Calu3 (cell line): Measurements from ENCODE around the gene KRTAP10-1. TPM values are rescaled to one million over a fixed set of nuclear protein-coding genes. Genes with fewer than 3 reads are reported as not detected.

ENCODE experiments used
- BruUV-seq: library from RNA; stranded (reverse); fragments of 400-500 nt; replicated peaks from 2 replicates; lab custom pipeline; 2021; lab: Mats Ljungman, UMichigan
- CTCF ChIA-PET: fragments of 300-600 bp; sonication (Branson Sonifier 250); formaldehyde crosslinking; loops from one replicate; lab custom pipeline; 2022; ENCODE audit warnings: antibody characterized with exemption; lab: Charles Lee
- DNase-seq: peaks from one replicate; pipeline ENCODE4 v3.0.0; 2022
- H3K27ac Mint-ChIP-seq: one replicate; pipeline ENCODE4 v1.8.0; 2022; ENCODE audit warnings: mixed read lengths; ENCODE audit not compliant: unreplicated experiment
- H3K27me3 Mint-ChIP-seq: one replicate; pipeline ENCODE4 v1.8.0; 2022; ENCODE audit warnings: mixed read lengths; ENCODE audit not compliant: unreplicated experiment
- H3K36me3 Mint-ChIP-seq: one replicate; pipeline ENCODE4 v1.8.0; 2022; ENCODE audit warnings: mild to moderate bottlenecking, moderate library complexity, mixed read lengths; ENCODE audit not compliant: insufficient read depth, unreplicated experiment
- H3K4me1 Mint-ChIP-seq: one replicate; pipeline ENCODE4 v1.8.0; 2022; ENCODE audit warnings: mild to moderate bottlenecking, low read depth, mixed read lengths; ENCODE audit not compliant: unreplicated experiment
- H3K4me3 Mint-ChIP-seq: one replicate; pipeline ENCODE4 v1.8.0; 2022; ENCODE audit warnings: mild to moderate bottlenecking, low read depth, moderate library complexity, mixed read lengths; ENCODE audit not compliant: unreplicated experiment
- H3K9me3 Mint-ChIP-seq: one replicate; pipeline ENCODE4 v1.8.0; 2022; ENCODE audit warnings: low read depth, mixed read lengths; ENCODE audit not compliant: unreplicated experiment
- CTCF ChIP-seq: fragments of 200-600 bp; IDR thresholded peaks from one replicate; pipeline ENCODE4 v1.8.0; 2022; ENCODE audit warnings: antibody characterized with exemption; ENCODE audit not compliant: unreplicated experiment
- intact Hi-C: fragments of 100-400 bp; cut with micrococcal nuclease; formaldehyde crosslinking; loops from one replicate; pipeline ENCODE4 v1.10.0; 2022; ENCODE audit not compliant: unreplicated experiment
- total RNA-seq: library from RNA; stranded (reverse); gene quantifications from 2 replicates; pipeline ENCODE4 v1.2.3, GENCODE V29; 2022

The KRTAP10-1 gene
- total RNA-seq, 1 experiment from 2014 or later = not detected

GRCh38 chr21:44533891-44534627 is 5.9 kb downstream of the KRTAP10-1 start:
- H3K36me3 Mint-ChIP-seq = no peaks in the 10 kb centered on the region

GRCh38 chr21:44533121-44533890 is 6.7 kb downstream of the KRTAP10-1 start:
- CTCF ChIA-PET = no interaction called here
- intact Hi-C loops = no loop called here
- H3K4me1 Mint-ChIP-seq = no peaks in the 10 kb centered on the region
- BruUV-seq = no TSS peak
- DNase-seq = no peak
- no peak overlapping the region for H3K27ac Mint-ChIP-seq
- H3K27me3 Mint-ChIP-seq = peaks cover 41% of the 10 kb centered on the region
- no peak for TF ChIP-seq CTCF
- H3K4me3 Mint-ChIP-seq = no peak overlapping the region
- H3K9me3 Mint-ChIP-seq = no peaks in the 10 kb centered on the region
- no peaks in the 10 kb centered on the region for H3K36me3 Mint-ChIP-seq

More at GRCh38 chr21:44533891-44534627, 5.9 kb downstream of the KRTAP10-1 start:
- Mint-ChIP-seq H3K4me1 (no peaks in the 10 kb centered on the region), H3K4me3 (no peak overlapping the region), H3K27me3 (peaks cover 36% of the 10 kb centered on the region), H3K27ac (no peak overlapping the region), H3K9me3 (no peaks in the 10 kb centered on the region)
- CTCF ChIA-PET = no interaction called here
- no TSS peak for BruUV-seq
- intact Hi-C loops = no loop called here
- TF ChIP-seq CTCF = no peak
- no peak for DNase-seq

GRCh38 chr21:44532712-44533111 is 7.3 kb downstream of the KRTAP10-1 start:
- no TSS peak for BruUV-seq
- no peak overlapping the region for H3K27ac Mint-ChIP-seq
- CTCF ChIA-PET = no interaction called here
- H3K9me3 Mint-ChIP-seq = no peaks in the 10 kb centered on the region
- H3K4me3 Mint-ChIP-seq = no peak overlapping the region
- no peak for TF ChIP-seq CTCF
- no peak for DNase-seq
- intact Hi-C loops = no loop called here
- H3K36me3 Mint-ChIP-seq = no peaks in the 10 kb centered on the region
- peaks cover 41% of the 10 kb centered on the region for H3K27me3 Mint-ChIP-seq
- H3K4me1 Mint-ChIP-seq = no peaks in the 10 kb centered on the region

- no peak for TF ChIP-seq CTCF
- Mint-ChIP-seq H3K27ac (no peak overlapping the region), H3K4me3 (no peak overlapping the region), H3K36me3 (no peaks in the 10 kb centered on the region), H3K4me1 (no peaks in the 10 kb centered on the region), H3K9me3 (no peaks in the 10 kb centered on the region), H3K27me3 (peaks cover 41% of the 10 kb centered on the region)
- no peak for DNase-seq
- CTCF ChIA-PET = no interaction called here
- BruUV-seq = no TSS peak
- intact Hi-C loops = no loop called here
Observed at GRCh38 chr21:44531606-44532564, 8.1 kb downstream of the KRTAP10-1 start.
